ENCODE measurements around the gene FAM227A. TPM values are rescaled to one million over a fixed set of nuclear protein-coding genes. Genes with fewer than 3 reads are reported as not detected.

Gene FAM227A
- total and polyA plus RNA-seq, 2 donors (not counting 3 experiments of a cell fraction or from before 2014, with no cell fraction given), result 0.58 to 1.9 TPM

GRCh38 chr22:38623351-38623750 lies 32.8 kb downstream of the FAM227A start:
- no peak for FAIRE-seq
- H3K27me3 ChIP-seq (ENCODE audit: control insufficient read depth in 2 of 2, insufficient read depth in 2 of 2, low read length in 2 of 2), result no peaks in the 10 kb centered on the region
- no TSS peak for BruUV-seq (replicated peaks)

More at GRCh38 chr22:38623351-38623750, 32.8 kb downstream of the FAM227A start:
- TF ChIP-seq EZH2 (IDR thresholded peaks at IDR 0.05; ENCODE audit: borderline replicate concordance, low read depth, low read length, severe bottlenecking), result no peak
- TF ChIP-seq JUN (IDR thresholded peaks at IDR 0.05; ENCODE audit: borderline replicate concordance, insufficient read depth, insufficient read length, low read depth), result no peak
- no peak for TF ChIP-seq POLR2AphosphoS5 (IDR thresholded peaks at IDR 0.05; ENCODE audit: insufficient read depth, low read depth, low read length)
- no peak for TF ChIP-seq FOS (IDR thresholded peaks at IDR 0.05; ENCODE audit: borderline replicate concordance, insufficient read depth, low read length)
- no peak for TF ChIP-seq CTCF (IDR thresholded peaks at IDR 0.05; ENCODE audit: extremely low read depth in 1 of 2, insufficient read depth in 1 of 2, low read depth in 1 of 2, low read length in 2 of 2)
- no peak for TF ChIP-seq MAX (IDR thresholded peaks at IDR 0.05; ENCODE audit: insufficient read depth, insufficient read length)
- no peak for TF ChIP-seq POLR2A (IDR thresholded peaks at IDR 0.05; ENCODE audit: low read depth, low read length)
- TF ChIP-seq GATA2 (IDR thresholded peaks at IDR 0.05; ENCODE audit: insufficient read depth, insufficient read length, low read depth, low read length), result no peak
- TF ChIP-seq MYC (IDR thresholded peaks at IDR 0.05; ENCODE audit: low read depth, low read length), result no peak
- dilution Hi-C loops (cut with MboI; ENCODE audit: extremely low pct_ligation_motif_present, low sequenced_read_pairs), result no loop called here
- Histone ChIP-seq H3K9me1 (replicated peaks; ENCODE audit: control insufficient read depth, extremely low read depth, insufficient read depth, low read length) (no peaks in the 10 kb centered on the region), H3K4me2 (ENCODE audit: insufficient read depth, low read length) (no peak overlapping the region), H3K27ac (ENCODE audit: insufficient read depth, low read depth, low read length) (no peak overlapping the region), H3K36me3 (ENCODE audit: control insufficient read depth in 2 of 2, extremely low read depth in 1 of 2, insufficient read depth in 2 of 2, low read length in 2 of 2) (no peaks in the 10 kb centered on the region), H3K4me1 (ENCODE audit: control insufficient read depth, extremely low read depth, insufficient read depth, low read length) (no peaks in the 10 kb centered on the region), H2AFZ (ENCODE audit: low read depth, low read length) (no peak overlapping the region), H3K9ac (replicated peaks; ENCODE audit: extremely low read depth, insufficient read depth, low read length) (no peak overlapping the region), H3K9me3 (replicated peaks; ENCODE audit: control insufficient read depth, insufficient read depth, low read length) (no peaks in the 10 kb centered on the region), H3K79me2 (ENCODE audit: control insufficient read depth, insufficient read depth, low read length) (no peaks in the 10 kb centered on the region), H4K20me1 (replicated peaks; ENCODE audit: control insufficient read depth, extremely low read depth, insufficient read depth, low read length) (no peaks in the 10 kb centered on the region), H3K4me3 (replicated peaks in 1 of 3; ENCODE audit: insufficient read depth in 1 of 3, low read depth in 1 of 3, low read length in 3 of 3) (no peak overlapping the region)
- ChIA-PET CTCF (no interaction called here), POLR2A (no interaction called here)
- DNase-seq (ENCODE audit: low read depth, low spot score), result no peak
- intact Hi-C loops (cut with micrococcal nuclease), result no loop called here

Data from endothelial cell of umbilical vein (primary cell).